ENCODE results near the gene ANKRD33B. TPM values are rescaled to one million over a fixed set of nuclear protein-coding genes. Genes with fewer than 3 reads are reported as not detected.

Gene ANKRD33B
- total and polyA plus RNA-seq, 2 of the 8 experiments (the other 6 are each of a cell fraction or from before 2014, with no cell fraction given) = 6.9 to 20.6 TPM

DNA sequence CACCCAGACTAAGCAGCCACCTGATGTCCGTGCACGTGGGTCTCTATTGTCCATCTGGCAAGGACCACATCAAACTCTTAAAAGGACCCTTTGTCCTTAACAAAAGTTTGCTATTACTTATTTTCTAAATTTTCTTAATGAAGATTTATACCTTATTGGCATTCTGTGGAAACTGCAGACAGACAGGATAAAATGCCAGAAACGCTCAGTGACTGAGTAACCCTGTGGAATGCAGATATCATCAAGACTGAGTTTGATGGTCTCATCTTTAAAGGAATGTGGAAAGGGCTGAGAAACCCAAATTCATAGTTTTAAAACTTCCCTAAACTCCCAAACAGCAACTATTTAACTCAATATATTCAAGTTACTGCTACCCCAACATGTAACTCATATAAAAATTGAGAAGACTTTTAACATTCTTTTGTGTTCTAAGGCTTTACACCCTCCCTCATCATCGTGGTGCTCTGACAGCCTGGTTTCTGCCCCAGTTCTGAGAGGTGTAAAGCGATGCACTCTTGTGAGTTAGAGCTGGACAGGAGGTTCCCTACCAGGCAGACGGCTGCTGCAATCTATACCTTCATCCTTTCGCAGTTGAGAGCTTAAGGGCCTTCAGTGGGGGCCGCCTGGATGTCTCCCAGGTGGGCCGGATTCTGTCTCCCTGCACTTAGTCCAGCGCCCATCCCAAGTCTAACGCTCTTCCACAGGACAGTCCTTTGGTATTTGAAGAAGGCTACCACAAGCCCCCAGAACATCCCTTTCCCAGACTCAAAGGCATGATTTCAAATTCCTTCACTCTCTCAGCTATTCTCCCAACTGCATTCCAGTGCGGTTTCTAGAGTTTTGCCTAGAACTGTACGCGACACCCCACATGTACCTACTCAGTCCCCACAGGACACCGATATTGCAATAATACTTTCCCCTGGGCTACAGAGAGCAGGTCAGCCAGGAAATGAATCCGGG lies 128.2 kb downstream of the ANKRD33B start (continued):
- TF ChIP-seq EP300 (IDR thresholded peaks at IDR 0.05; ENCODE audit: borderline replicate concordance in 1 of 2, low read depth in 2 of 2, low read length in 2 of 2) (no peak), SIRT6 (IDR thresholded peaks at IDR 0.05; ENCODE audit: low read length) (no peak), CHD1 (IDR thresholded peaks at IDR 0.05; ENCODE audit: low read depth, low read length) (no peak), EGR1 (IDR thresholded peaks at IDR 0.05; ENCODE audit: borderline replicate concordance, low read depth, low read length) (no peak)
- TF ChIP-seq, protein P1, sequence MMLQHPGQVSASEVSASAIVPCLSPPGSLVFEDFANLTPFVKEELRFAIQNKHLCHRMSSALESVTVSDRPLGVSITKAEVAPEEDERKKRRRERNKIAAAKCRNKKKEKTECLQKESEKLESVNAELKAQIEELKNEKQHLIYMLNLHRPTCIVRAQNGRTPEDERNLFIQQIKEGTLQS (IDR thresholded peaks at IDR 0.05; ENCODE audit: insufficient read depth, low read depth, low read length) = no peak
- TF ChIP-seq, protein P2, sequence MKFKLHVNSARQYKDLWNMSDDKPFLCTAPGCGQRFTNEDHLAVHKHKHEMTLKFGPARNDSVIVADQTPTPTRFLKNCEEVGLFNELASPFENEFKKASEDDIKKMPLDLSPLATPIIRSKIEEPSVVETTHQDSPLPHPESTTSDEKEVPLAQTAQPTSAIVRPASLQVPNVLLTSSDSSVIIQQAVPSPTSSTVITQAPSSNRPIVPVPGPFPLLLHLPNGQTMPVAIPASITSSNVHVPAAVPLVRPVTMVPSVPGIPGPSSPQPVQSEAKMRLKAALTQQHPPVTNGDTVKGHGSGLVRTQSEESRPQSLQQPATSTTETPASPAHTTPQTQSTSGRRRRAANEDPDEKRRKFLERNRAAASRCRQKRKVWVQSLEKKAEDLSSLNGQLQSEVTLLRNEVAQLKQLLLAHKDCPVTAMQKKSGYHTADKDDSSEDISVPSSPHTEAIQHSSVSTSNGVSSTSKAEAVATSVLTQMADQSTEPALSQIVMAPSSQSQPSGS (IDR thresholded peaks at IDR 0.05; ENCODE audit: low read length) = no peak
